ENCODE results near the gene STXBP3.

Gene STXBP3

GRCh38 chr1:108708691-108709660 is 37.5 kb upstream of the STXBP3 start:
- no peak overlapping the region for H3K27ac ChIP-seq
- TF ChIP-seq ZFX (IDR thresholded peaks at IDR 0.05) (no peak), CTCF (conservative IDR thresholded peaks at IDR 0.05) (peak; percentile 27)

- TF ChIP-seq CTCF (conservative IDR thresholded peaks at IDR 0.05), result no peak
- TF ChIP-seq ZFX (IDR thresholded peaks at IDR 0.05), result no peak
- H3K27ac ChIP-seq, result no peak within 1 kb of the TSS
These were observed 33.8 kb upstream of the STXBP3 start, which contains the start of gene FNDC7 for GRCh38 chr1:108712606-108713150. Gene FNDC7, plus strand, starts transcription at chr1:108712908. Its CDS starts 26 bp downstream, at chr1:108712934.

- TF ChIP-seq ZFX (IDR thresholded peaks at IDR 0.05) (no peak), CTCF (conservative IDR thresholded peaks at IDR 0.05) (no peak)
- H3K27ac ChIP-seq, result no peak overlapping the region
These were observed 30.5 kb upstream of the STXBP3 start for GRCh38 chr1:108715932-108716331.

GRCh38 chr1:108716437-108717230 is 29.8 kb upstream of the STXBP3 start:
- TF ChIP-seq ZFX (IDR thresholded peaks at IDR 0.05) (no peak), CTCF (conservative IDR thresholded peaks at IDR 0.05) (no peak)
- no peak overlapping the region for H3K27ac ChIP-seq

- no peak overlapping the region for H3K27ac ChIP-seq
- TF ChIP-seq CTCF (conservative IDR thresholded peaks at IDR 0.05) (no peak), ZFX (IDR thresholded peaks at IDR 0.05) (no peak)
These were observed 28.6 kb upstream of the STXBP3 start for GRCh38 chr1:108717774-108718316.

DNA sequence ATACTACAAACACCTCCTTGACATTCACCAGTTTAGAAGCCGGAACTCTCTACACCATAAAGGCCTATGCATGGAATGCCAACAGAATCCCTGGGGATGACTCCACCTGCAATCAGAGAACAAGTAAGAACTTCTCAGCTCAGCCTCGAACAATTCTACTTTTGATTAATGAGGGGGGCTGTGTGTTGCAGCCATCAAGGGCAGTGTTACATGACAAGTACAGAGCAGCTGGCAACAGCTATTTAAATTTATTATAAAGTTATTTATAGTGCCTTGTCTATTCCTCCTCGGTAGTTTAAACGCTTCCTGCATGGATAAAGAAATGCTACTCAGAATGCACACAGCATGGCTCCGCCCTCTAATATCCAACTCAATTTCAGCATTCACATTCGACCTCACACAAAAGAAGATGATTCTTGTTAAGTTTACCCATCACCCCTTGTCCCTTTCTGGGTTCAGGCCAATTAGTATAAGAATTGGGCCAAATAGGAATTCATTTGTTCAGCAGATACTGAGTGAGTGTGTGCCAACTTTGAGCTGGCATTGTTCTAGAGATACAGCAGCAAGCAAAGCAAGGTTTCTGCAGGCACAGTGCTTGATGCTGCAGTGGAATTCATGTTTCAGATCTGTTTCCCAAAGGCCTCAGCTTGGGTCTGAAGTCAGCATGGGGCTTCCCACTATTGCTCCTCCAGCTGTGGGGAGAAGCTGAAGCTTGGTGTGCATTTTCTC is 27.4 kb upstream of the STXBP3 start:
- TF ChIP-seq CTCF (conservative IDR thresholded peaks at IDR 0.05), result no peak
- no peak overlapping the region for H3K27ac ChIP-seq
